Measurements from ENCODE around the gene EPN2.

EPN2 gene

GRCh38 chr17:19341641-19342610, 104.8 kb downstream of the EPN2 start:
- ChIA-PET POLR2A (interaction anchor here (1.3 kb wide), 1 partner anchor 21 kb away, joined by 3 read pairs; the partner anchor contains the start of gene B9D1), CTCF (interaction anchor here (1.5 kb wide), 1 partner anchor 21 kb away, joined by 4 read pairs; no protein-coding TSS in a partner anchor)
- DNase-seq (ENCODE audit: extremely low spot score): no peak
- TF ChIP-seq FOXA1 (IDR thresholded peaks at IDR 0.05): no peak
- no peak for TF ChIP-seq ELF4 (IDR thresholded peaks at IDR 0.05)
- no peak for TF ChIP-seq SUZ12 (IDR thresholded peaks at IDR 0.05)
- no peak for TF ChIP-seq NFRKB (IDR thresholded peaks at IDR 0.05)
- no peak for TF ChIP-seq L3MBTL2 (conservative IDR thresholded peaks at IDR 0.05)
- TF ChIP-seq LEF1 (IDR thresholded peaks at IDR 0.05; ENCODE audit: borderline replicate concordance): no peak
- TF ChIP-seq FOXM1 (IDR thresholded peaks at IDR 0.05; ENCODE audit: borderline replicate concordance): no peak
- no peak for TF ChIP-seq TARDBP (IDR thresholded peaks at IDR 0.05)
- TF ChIP-seq CTBP1 (IDR thresholded peaks at IDR 0.05; ENCODE audit: borderline replicate concordance): no peak
- TF ChIP-seq SP1 (IDR thresholded peaks at IDR 0.05): no peak
- no peak for TF ChIP-seq ZNF384 (IDR thresholded peaks at IDR 0.05)
- TF ChIP-seq HDGF (IDR thresholded peaks at IDR 0.05; ENCODE audit: borderline replicate concordance): no peak
- no peak for TF ChIP-seq BHLHE40 (IDR thresholded peaks at IDR 0.05; ENCODE audit: borderline replicate concordance)

DNA sequence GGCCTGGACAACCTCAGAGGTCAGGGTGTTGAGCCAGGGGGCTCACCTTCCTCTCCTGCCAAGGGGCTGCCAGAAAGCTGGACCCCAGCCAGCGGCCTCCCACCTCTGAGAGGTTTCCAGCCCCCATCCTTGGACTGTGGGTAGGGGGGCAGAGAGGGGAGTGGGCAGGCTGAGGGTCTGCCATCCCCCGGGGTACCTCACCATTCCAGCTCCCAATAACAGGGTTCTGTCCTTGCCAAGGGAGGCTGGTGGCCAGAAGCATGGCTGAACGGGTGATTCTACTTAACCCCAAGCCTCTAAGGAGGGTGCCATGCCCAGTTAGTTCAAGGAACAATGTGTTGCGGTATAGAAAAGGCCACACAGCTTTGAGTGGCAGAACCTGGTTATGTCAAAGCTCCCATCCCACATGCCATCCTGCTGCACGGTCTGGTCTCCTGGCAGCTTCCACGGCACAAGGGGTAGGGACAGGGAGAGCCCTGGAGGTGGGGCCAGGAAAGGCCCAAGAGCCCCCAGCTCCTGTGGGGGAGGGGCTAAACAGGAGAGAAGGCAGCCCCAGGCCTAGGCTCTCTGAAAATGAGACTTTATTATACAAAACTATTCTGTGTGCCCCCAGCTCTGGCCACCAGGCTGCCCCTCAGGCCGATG, 105.6 kb downstream of the EPN2 start:
- ChIA-PET POLR2A (interaction anchor here (1.8 kb wide), 1 partner anchor 35 kb away, joined by 6 read pairs; no protein-coding TSS in a partner anchor), CTCF (no interaction called here)
- TF ChIP-seq L3MBTL2 (conservative IDR thresholded peaks at IDR 0.05) (no peak), ARNT (IDR thresholded peaks at IDR 0.05) (no peak), FOXM1 (IDR thresholded peaks at IDR 0.05; ENCODE audit: borderline replicate concordance) (no peak), HDGF (IDR thresholded peaks at IDR 0.05; ENCODE audit: borderline replicate concordance) (no peak), NFRKB (IDR thresholded peaks at IDR 0.05) (no peak), ELF4 (IDR thresholded peaks at IDR 0.05) (no peak), CTBP1 (IDR thresholded peaks at IDR 0.05; ENCODE audit: borderline replicate concordance) (no peak), BHLHE40 (IDR thresholded peaks at IDR 0.05; ENCODE audit: borderline replicate concordance) (no peak), ZNF384 (IDR thresholded peaks at IDR 0.05) (no peak), FOXA1 (IDR thresholded peaks at IDR 0.05) (no peak), PKNOX1 (IDR thresholded peaks at IDR 0.05) (no peak), SUZ12 (IDR thresholded peaks at IDR 0.05) (no peak), FOXK2 (IDR thresholded peaks at IDR 0.05) (no peak)
- DNase-seq (ENCODE audit: extremely low spot score): no peak

- TF ChIP-seq FOXM1 (IDR thresholded peaks at IDR 0.05; ENCODE audit: borderline replicate concordance): no peak
- TF ChIP-seq FOXA1 (IDR thresholded peaks at IDR 0.05): no peak
- no peak for TF ChIP-seq CTBP1 (IDR thresholded peaks at IDR 0.05; ENCODE audit: borderline replicate concordance)
- no peak for TF ChIP-seq HDGF (IDR thresholded peaks at IDR 0.05; ENCODE audit: borderline replicate concordance)
- TF ChIP-seq ELF4 (IDR thresholded peaks at IDR 0.05): no peak
- no peak for TF ChIP-seq LEF1 (IDR thresholded peaks at IDR 0.05; ENCODE audit: borderline replicate concordance)
- CTCF ChIA-PET: no interaction called here
- DNase-seq (ENCODE audit: extremely low spot score): no peak
- POLR2A ChIA-PET: interaction anchor here (1.8 kb wide), 1 partner anchor 34 kb away, joined by 6 read pairs; no protein-coding TSS in a partner anchor
Measured at GRCh38 chr17:19343256-19343630, 106.1 kb downstream of the EPN2 start.

GRCh38 chr17:19343671-19344151, 106.5 kb downstream of the EPN2 start:
- TF ChIP-seq ELF4 (IDR thresholded peaks at IDR 0.05): no peak
- TF ChIP-seq L3MBTL2 (conservative IDR thresholded peaks at IDR 0.05): no peak
- no peak for TF ChIP-seq TARDBP (IDR thresholded peaks at IDR 0.05)
- TF ChIP-seq HDGF (IDR thresholded peaks at IDR 0.05; ENCODE audit: borderline replicate concordance): no peak
- CTCF ChIA-PET: interaction anchor here (1.1 kb wide), 1 partner anchor 22 kb away, joined by 3 read pairs; no protein-coding TSS in a partner anchor
- POLR2A ChIA-PET: interaction anchor here (1.8 kb wide), 1 partner anchor 34 kb away, joined by 6 read pairs; no protein-coding TSS in a partner anchor
- DNase-seq (ENCODE audit: extremely low spot score): no peak

DNA sequence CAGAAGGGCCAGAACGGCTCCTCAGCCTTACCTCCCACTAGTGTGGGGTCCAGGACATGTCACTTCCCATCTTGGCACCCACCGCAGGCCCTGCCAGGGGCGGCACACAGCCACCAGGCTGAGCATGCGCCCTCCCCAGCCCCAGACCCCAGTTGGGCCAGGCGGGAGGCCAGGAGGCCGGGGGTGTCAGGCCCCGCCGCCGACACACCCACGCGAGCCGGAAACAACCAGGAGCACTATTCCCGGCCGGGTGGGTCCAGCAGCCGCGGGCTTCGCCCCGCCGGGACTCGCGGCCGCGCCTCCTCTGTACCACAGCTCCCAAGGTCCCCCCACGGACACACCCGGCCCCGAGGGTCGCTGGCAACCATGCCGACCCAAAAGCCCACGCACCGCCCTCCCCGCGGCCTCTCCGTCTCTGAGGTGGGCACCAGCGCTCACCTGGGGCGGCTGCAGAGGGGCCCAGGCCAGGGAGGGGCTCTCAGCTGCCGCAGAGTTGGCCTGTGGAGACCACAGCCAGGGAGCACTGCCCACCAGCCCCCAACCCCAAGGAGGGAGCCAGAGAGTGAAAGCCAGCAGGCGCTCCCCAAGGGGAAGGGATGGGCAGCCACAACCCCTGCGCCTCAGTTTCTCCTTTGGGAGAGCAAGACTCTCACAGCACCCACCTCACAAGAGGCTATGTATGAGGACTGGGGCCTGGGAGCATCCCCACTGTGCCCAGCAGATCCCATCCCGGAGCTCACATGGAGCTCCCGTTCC, 107.3 kb downstream of the EPN2 start:
- no peak for TF ChIP-seq ARNT (IDR thresholded peaks at IDR 0.05)
- no peak for TF ChIP-seq L3MBTL2 (conservative IDR thresholded peaks at IDR 0.05)
- no peak for TF ChIP-seq LEF1 (IDR thresholded peaks at IDR 0.05; ENCODE audit: borderline replicate concordance)
- no peak for TF ChIP-seq FOXK2 (IDR thresholded peaks at IDR 0.05)
- no peak for TF ChIP-seq HDGF (IDR thresholded peaks at IDR 0.05; ENCODE audit: borderline replicate concordance)
- no peak for TF ChIP-seq NFRKB (IDR thresholded peaks at IDR 0.05)
- no peak for TF ChIP-seq BHLHE40 (IDR thresholded peaks at IDR 0.05; ENCODE audit: borderline replicate concordance)
- TF ChIP-seq PKNOX1 (IDR thresholded peaks at IDR 0.05): no peak
- no peak for TF ChIP-seq FOXM1 (IDR thresholded peaks at IDR 0.05; ENCODE audit: borderline replicate concordance)
- TF ChIP-seq SUZ12 (IDR thresholded peaks at IDR 0.05): no peak
- no peak for TF ChIP-seq TARDBP (IDR thresholded peaks at IDR 0.05)
- TF ChIP-seq ELF4 (IDR thresholded peaks at IDR 0.05): no peak
- CTCF ChIA-PET: interaction anchor here (1.1 kb wide), 1 partner anchor 23 kb away, joined by 3 read pairs; no protein-coding TSS in a partner anchor
- POLR2A ChIA-PET: interaction anchor here (1.8 kb wide), 1 partner anchor 33 kb away, joined by 6 read pairs; no protein-coding TSS in a partner anchor
- DNase-seq (ENCODE audit: extremely low spot score): no peak
